Measurements from ENCODE around the gene PCP2. TPM values are rescaled to one million over a fixed set of nuclear protein-coding genes. Genes with fewer than 3 reads are reported as not detected.

PCP2 gene
- polyA plus RNA-seq, 2 of the 4 experiments (the other 2 are of a cell fraction) = 0.19 TPM; not detected in 1

DNA sequence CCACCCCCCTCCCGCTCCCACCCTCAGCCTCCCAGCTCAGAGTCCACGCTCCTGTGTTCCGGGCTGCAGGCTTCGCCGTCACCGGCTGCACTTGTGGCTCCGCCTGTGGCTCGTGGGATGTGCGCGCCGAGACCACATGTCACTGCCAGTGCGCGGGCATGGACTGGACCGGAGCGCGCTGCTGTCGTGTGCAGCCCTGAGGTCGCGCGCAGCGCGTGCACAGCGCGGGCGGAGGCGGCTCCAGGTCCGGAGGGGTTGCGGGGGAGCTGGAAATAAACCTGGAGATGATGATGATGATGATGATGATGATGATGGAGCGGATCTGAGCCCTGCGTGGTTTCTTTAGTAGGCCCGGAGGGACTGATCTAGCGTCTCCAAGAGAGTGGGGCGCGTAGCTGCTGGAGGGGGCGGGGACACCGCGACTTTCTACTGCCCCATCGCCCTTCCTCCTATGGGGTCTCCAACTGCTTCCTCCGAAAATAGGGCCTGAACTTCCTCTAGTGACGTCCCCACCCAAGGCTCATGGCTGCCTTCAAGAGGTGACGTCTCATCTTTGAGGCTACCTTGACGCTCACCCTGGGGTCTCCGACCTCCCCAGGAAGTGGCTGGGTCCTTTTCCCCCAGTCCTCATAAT is 36.7 kb upstream of the PCP2 start:
- ATAC-seq (peak; percentile 10 to 32; a peak in 2 of 6 replicates), DNase-seq (ENCODE audit: low read depth in 1 of 2, low spot score in 1 of 2) (no peak), FAIRE-seq (no peak)
- no peak overlapping the region for H3K27ac ChIP-seq
- peak overlapping the region; percentile 63 for H3K4me2 ChIP-seq
- ChIA-PET POLR2A (no interaction called here), CTCF (interaction anchor here (1.1 to 5.7 kb wide), 4 partner anchors 10 to 130 kb away, joined by 3 to 34 read pairs (median 4); partner anchors contain the start of gene TRAPPC5)
- peak overlapping the region; percentile 27; the same call in 2 of the 3 replicates for H3K4me3 ChIP-seq
- H3K4me1 ChIP-seq = no peaks in the 10 kb centered on the region
- H3K9me3 ChIP-seq = peaks cover 5% of the 10 kb centered on the region; the same call in 1 of the 3 replicates
- 16% methylated on average over 20 of the region's 43 CpGs for WGBS (ENCODE audit: missing lambda C conversion rate)
- TF ChIP-seq CEBPB (IDR thresholded peaks at IDR 0.05) (no peak), GATA3 (IDR thresholded peaks at IDR 0.05; ENCODE audit: borderline replicate concordance) (no peak)

DNA sequence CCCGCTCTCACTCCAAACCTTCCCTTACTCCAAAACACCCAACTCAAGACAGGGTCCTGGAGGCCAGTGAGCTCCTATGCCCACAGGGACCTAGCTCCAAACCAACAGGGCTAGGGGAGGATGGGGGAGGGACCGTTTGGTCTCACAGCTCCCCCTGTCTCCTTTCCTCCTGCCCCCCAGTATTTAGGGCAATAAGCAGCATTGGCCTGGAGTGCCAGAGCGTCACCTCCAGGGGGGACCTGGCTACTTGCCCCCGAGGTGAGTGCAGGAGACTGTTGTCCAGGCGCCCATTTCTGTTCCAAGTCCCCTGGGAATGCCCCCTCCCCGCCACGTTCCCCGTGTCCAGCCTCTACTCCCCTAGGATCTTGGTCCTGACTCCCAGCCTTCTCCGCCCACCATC is 36.1 kb upstream of the PCP2 start:
- 58% methylated on average over 2 of the region's 9 CpGs for WGBS (ENCODE audit: missing lambda C conversion rate)
- no peak for TF ChIP-seq HOXB5 (CRISPR knock-in tag; IDR thresholded peaks at IDR 0.05)
- TF ChIP-seq CBX8 (IDR thresholded peaks at IDR 0.05) = no peak
- TF ChIP-seq HOXB13 (CRISPR knock-in tag; IDR thresholded peaks at IDR 0.05; ENCODE audit: low read depth) = no peak
- no peak for TF ChIP-seq CHD2 (IDR thresholded peaks at IDR 0.05; ENCODE audit: low read length, partially characterized antibody)
- TF ChIP-seq PHF8 (IDR thresholded peaks at IDR 0.05; ENCODE audit: borderline replicate concordance, low read depth) = no peak
- TF ChIP-seq, protein P1, sequence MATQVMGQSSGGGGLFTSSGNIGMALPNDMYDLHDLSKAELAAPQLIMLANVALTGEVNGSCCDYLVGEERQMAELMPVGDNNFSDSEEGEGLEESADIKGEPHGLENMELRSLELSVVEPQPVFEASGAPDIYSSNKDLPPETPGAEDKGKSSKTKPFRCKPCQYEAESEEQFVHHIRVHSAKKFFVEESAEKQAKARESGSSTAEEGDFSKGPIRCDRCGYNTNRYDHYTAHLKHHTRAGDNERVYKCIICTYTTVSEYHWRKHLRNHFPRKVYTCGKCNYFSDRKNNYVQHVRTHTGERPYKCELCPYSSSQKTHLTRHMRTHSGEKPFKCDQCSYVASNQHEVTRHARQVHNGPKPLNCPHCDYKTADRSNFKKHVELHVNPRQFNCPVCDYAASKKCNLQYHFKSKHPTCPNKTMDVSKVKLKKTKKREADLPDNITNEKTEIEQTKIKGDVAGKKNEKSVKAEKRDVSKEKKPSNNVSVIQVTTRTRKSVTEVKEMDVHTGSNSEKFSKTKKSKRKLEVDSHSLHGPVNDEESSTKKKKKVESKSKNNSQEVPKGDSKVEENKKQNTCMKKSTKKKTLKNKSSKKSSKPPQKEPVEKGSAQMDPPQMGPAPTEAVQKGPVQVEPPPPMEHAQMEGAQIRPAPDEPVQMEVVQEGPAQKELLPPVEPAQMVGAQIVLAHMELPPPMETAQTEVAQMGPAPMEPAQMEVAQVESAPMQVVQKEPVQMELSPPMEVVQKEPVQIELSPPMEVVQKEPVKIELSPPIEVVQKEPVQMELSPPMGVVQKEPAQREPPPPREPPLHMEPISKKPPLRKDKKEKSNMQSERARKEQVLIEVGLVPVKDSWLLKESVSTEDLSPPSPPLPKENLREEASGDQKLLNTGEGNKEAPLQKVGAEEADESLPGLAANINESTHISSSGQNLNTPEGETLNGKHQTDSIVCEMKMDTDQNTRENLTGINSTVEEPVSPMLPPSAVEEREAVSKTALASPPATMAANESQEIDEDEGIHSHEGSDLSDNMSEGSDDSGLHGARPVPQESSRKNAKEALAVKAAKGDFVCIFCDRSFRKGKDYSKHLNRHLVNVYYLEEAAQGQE (IDR thresholded peaks at IDR 0.05) = no peak
- no peak for TF ChIP-seq RNF2 (IDR thresholded peaks at IDR 0.05; ENCODE audit: borderline replicate concordance, low read depth)
- no peak for TF ChIP-seq RAD21 (conservative IDR thresholded peaks at IDR 0.05 in 1 of 2, IDR thresholded peaks at IDR 0.05 in 1 of 2)
- TF ChIP-seq KDM5A (IDR thresholded peaks at IDR 0.05) = no peak
- TF ChIP-seq EHF (CRISPR knock-in tag; IDR thresholded peaks at IDR 0.05) = no peak
- TF ChIP-seq, protein P2, sequence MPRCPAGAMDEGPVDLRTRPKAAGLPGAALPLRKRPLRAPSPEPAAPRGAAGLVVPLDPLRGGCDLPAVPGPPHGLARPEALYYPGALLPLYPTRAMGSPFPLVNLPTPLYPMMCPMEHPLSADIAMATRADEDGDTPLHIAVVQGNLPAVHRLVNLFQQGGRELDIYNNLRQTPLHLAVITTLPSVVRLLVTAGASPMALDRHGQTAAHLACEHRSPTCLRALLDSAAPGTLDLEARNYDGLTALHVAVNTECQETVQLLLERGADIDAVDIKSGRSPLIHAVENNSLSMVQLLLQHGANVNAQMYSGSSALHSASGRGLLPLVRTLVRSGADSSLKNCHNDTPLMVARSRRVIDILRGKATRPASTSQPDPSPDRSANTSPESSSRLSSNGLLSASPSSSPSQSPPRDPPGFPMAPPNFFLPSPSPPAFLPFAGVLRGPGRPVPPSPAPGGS (IDR thresholded peaks at IDR 0.05) = no peak
- no peak for FAIRE-seq
- peaks cover 5% of the 10 kb centered on the region; the same call in 1 of the 3 replicates for H3K9me3 ChIP-seq
- peak overlapping the region; percentile 63; the same call in 2 of the 3 replicates for H3K4me2 ChIP-seq
- H3K4me3 ChIP-seq = no peak overlapping the region
- ChIA-PET POLR2A (no interaction called here), CTCF (interaction anchor here (0.9 to 5.7 kb wide), 6 partner anchors 11 to 131 kb away, joined by 3 to 34 read pairs (median 3); partner anchors contain the start of gene TRAPPC5)
- ATAC-seq = no peak
- no peak overlapping the region for H3K27ac ChIP-seq
- no peaks in the 10 kb centered on the region for H3K4me1 ChIP-seq
- DNase-seq (ENCODE audit: low read depth in 1 of 2, low spot score in 1 of 2) = no peak

DNA sequence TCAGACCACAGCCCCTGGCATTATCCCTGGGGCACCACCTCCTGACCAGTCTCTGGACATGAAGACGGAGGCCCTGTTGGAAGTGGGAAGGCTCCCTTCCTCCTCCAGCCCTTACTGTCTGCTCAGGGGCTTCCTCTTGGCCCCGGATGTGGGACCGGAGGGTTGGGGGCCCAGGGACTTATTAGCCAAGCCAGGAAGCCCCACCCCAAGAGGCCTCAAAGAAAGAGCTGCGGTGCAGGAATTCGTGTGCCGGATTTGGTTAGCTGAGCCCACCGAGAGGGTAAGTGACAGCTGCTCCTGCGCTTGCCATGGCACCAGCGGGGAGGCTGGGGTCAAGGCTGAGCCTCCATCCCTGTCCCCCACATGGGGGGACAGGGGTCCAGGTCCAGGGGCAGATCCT is 35.3 kb upstream of the PCP2 start, which contains the start of gene RETN:
Gene RETN, plus strand, starts transcription at position 208 of the 400 bp plus-strand sequence. CDS start 278 bp downstream, outside the sequence.
- DNase-seq (ENCODE audit: low read depth in 1 of 2, low spot score in 1 of 2) = no peak
- TF ChIP-seq FOXS1 (CRISPR knock-in tag; IDR thresholded peaks at IDR 0.05) (no peak), ESRRA (IDR thresholded peaks at IDR 0.05; ENCODE audit: borderline replicate concordance, low read length) (no peak), CHD2 (IDR thresholded peaks at IDR 0.05; ENCODE audit: low read length, partially characterized antibody) (no peak)
- TF ChIP-seq, protein P3, sequence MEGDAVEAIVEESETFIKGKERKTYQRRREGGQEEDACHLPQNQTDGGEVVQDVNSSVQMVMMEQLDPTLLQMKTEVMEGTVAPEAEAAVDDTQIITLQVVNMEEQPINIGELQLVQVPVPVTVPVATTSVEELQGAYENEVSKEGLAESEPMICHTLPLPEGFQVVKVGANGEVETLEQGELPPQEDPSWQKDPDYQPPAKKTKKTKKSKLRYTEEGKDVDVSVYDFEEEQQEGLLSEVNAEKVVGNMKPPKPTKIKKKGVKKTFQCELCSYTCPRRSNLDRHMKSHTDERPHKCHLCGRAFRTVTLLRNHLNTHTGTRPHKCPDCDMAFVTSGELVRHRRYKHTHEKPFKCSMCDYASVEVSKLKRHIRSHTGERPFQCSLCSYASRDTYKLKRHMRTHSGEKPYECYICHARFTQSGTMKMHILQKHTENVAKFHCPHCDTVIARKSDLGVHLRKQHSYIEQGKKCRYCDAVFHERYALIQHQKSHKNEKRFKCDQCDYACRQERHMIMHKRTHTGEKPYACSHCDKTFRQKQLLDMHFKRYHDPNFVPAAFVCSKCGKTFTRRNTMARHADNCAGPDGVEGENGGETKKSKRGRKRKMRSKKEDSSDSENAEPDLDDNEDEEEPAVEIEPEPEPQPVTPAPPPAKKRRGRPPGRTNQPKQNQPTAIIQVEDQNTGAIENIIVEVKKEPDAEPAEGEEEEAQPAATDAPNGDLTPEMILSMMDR (IDR thresholded peaks at IDR 0.05) = no peak
- TF ChIP-seq, protein P2 (IDR thresholded peaks at IDR 0.05) = no peak

More for the DNA sequence above, 35.3 kb upstream of the PCP2 start, which contains the start of gene RETN:
- Histone ChIP-seq H3K27ac (no peak within 1 kb of the TSS), H3K4me2 (peak within 1 kb of the TSS; percentile 63), H3K9me3 (peaks cover 2% of the 10 kb centered on the region; the same call in 1 of the 3 replicates), H3K4me3 (no peak within 1 kb of the TSS), H3K4me1 (no peaks in the 10 kb centered on the region)
- CTCF ChIA-PET = interaction anchor here (0.9 to 5.7 kb wide), 7 partner anchors 10 to 131 kb away, joined by 3 to 34 read pairs (median 3); partner anchors contain the start of gene TRAPPC5
- POLR2A ChIA-PET = no interaction called here
- ATAC-seq = peak in 1 of 2 experiments; percentile 40; a peak in 1 of 6 replicates
- 62% methylated on average over 7 of the region's 9 CpGs for WGBS (ENCODE audit: missing lambda C conversion rate)
- FAIRE-seq = no peak

All from A549 (cell line).